COLO829 (cell line): ENCODE data around the gene RPP40.
"Not testable (repeated sequence)": the region's sequence is repeated elsewhere in the genome, so short reads cannot be mapped to it uniquely, and the experiment has no call there.

ENCODE experiments used
- DNase-seq: peaks from one replicate; pipeline ENCODE4 v3.0.0; 2012; ENCODE audit warnings: low spot score

RPP40 gene

GRCh38 chr6:5014072-5014561 lies 10.3 kb upstream of the RPP40 start:
- DNase-seq = no peak

GRCh38 chr6:5012519-5012918 lies 8.7 kb upstream of the RPP40 start:
- no peak for DNase-seq

- DNase-seq = no peak
These were observed 7.5 kb upstream of the RPP40 start for GRCh38 chr6:5011346-5011745.

- DNase-seq = no peak
These were observed 3.7 kb upstream of the RPP40 start for GRCh38 chr6:5007531-5007930.

- DNase-seq = no peak
These were observed 2.4 kb upstream of the RPP40 start for GRCh38 chr6:5006222-5006621.

- not testable (repeated sequence) for DNase-seq
These were observed 1.2 kb upstream of the RPP40 start for GRCh38 chr6:5005038-5005433.

- no peak for DNase-seq
These were observed 668 bp upstream of the RPP40 start for GRCh38 chr6:5004373-5005037.

- no peak for DNase-seq
These were observed 4.3 kb downstream of the RPP40 start for GRCh38 chr6:4999586-4999985.

- DNase-seq = no peak
These were observed 6.0 kb downstream of the RPP40 start for GRCh38 chr6:4997862-4998261.

GRCh38 chr6:4994741-4995140 lies 9.1 kb downstream of the RPP40 start:
- no peak for DNase-seq

- no peak for DNase-seq
These were observed 16.4 kb downstream of the RPP40 start for GRCh38 chr6:4987432-4987831.

- DNase-seq = no peak
These were observed 16.8 kb downstream of the RPP40 start for GRCh38 chr6:4986999-4987398.

GRCh38 chr6:4983322-4983721 lies 20.5 kb downstream of the RPP40 start:
- DNase-seq = no peak

- no peak for DNase-seq
These were observed 22.1 kb downstream of the RPP40 start for GRCh38 chr6:4981761-4982160.

GRCh38 chr6:4979426-4979825 lies 24.4 kb downstream of the RPP40 start:
- DNase-seq = no peak

- no peak for DNase-seq
These were observed 26.4 kb downstream of the RPP40 start for GRCh38 chr6:4977468-4977867.

- no peak for DNase-seq
These were observed 28.3 kb downstream of the RPP40 start for GRCh38 chr6:4975506-4975905.

GRCh38 chr6:4974962-4975361 lies 28.9 kb downstream of the RPP40 start:
- DNase-seq = no peak

- no peak for DNase-seq
These were observed 29.7 kb downstream of the RPP40 start for GRCh38 chr6:4973982-4974745.

GRCh38 chr6:4973415-4973814 lies 30.4 kb downstream of the RPP40 start:
- no peak for DNase-seq

GRCh38 chr6:4972438-4972837 lies 31.4 kb downstream of the RPP40 start:
- DNase-seq = no peak

GRCh38 chr6:4971851-4972250 lies 32.0 kb downstream of the RPP40 start:
- no peak for DNase-seq

GRCh38 chr6:4970739-4971395 lies 33.0 kb downstream of the RPP40 start:
- no peak for DNase-seq
